H9 (cell line): ENCODE measurements around the gene OR52E4. TPM values are rescaled to one million over a fixed set of nuclear protein-coding genes. Genes with fewer than 3 reads are reported as not detected.

Source experiments
- DNase-seq: peaks from one replicate; pipeline ENCODE4 v3.0.0-alpha.2; 2017
- H2AFZ ChIP-seq: one replicate; pipeline ENCODE4 v1.6.1; 2013; ENCODE audit warnings: mild to moderate bottlenecking, low read length, control low read depth, moderate library complexity
- H2AK5ac ChIP-seq: 2 replicates; pipeline ENCODE4 v1.6.1; 2013; ENCODE audit warnings: low read length, control low read depth, mixed read lengths; ENCODE audit not compliant: insufficient read length
- H2BK120ac ChIP-seq: one replicate; pipeline ENCODE4 v1.6.1; 2013; ENCODE audit warnings: low read depth, mild to moderate bottlenecking, low read length, control low read depth, inconsistent platforms; ENCODE audit not compliant: poor library complexity, severe bottlenecking
- H2BK12ac ChIP-seq: 2 replicates; pipeline ENCODE4 v1.6.1; 2013; ENCODE audit warnings: low read length, control low read depth, mixed read lengths, low read depth; ENCODE audit not compliant: insufficient read length
- H2BK15ac ChIP-seq: 2 replicates; pipeline ENCODE4 v1.6.1; 2013; ENCODE audit warnings: low read depth, low read length, control low read depth
- H2BK20ac ChIP-seq: one replicate; pipeline ENCODE4 v1.6.1; 2013; ENCODE audit warnings: low read depth, mild to moderate bottlenecking, low read length, control low read depth, inconsistent platforms; ENCODE audit not compliant: poor library complexity, severe bottlenecking
- H2BK5ac ChIP-seq: 2 replicates; pipeline ENCODE4 v1.6.1; 2013; ENCODE audit warnings: low read length, control low read depth, mixed read lengths; ENCODE audit not compliant: insufficient read length
- H3K14ac ChIP-seq: 2 replicates; pipeline ENCODE4 v1.6.1; 2013; ENCODE audit warnings: low read length, control low read depth; ENCODE audit not compliant: insufficient read depth
- H3K18ac ChIP-seq: 2 replicates; pipeline ENCODE4 v1.6.1; 2013; ENCODE audit warnings: low read depth, mild to moderate bottlenecking, mixed read lengths, low read length, control low read depth; ENCODE audit not compliant: insufficient read length
- H3K23ac ChIP-seq: 2 replicates; pipeline ENCODE4 v1.6.1; 2013; ENCODE audit warnings: low read length, control low read depth, mixed read lengths, low read depth; ENCODE audit not compliant: insufficient read length
- H3K23me2 ChIP-seq: 2 replicates; pipeline ENCODE4 v1.6.1; 2013; ENCODE audit warnings: low read depth, mild to moderate bottlenecking, mixed read lengths, low read length, control low read depth; ENCODE audit not compliant: insufficient read length, poor library complexity, severe bottlenecking
- H3K27ac ChIP-seq: 2 replicates; pipeline ENCODE4 v1.5.1; 2013; ENCODE audit warnings: low read length, control low read depth, mixed read lengths, low read depth; ENCODE audit not compliant: insufficient read length
- H3K27me3 ChIP-seq: 2 replicates; pipeline ENCODE4 v1.6.1; 2013; ENCODE audit warnings: low read length, control low read depth, inconsistent platforms; ENCODE audit not compliant: insufficient read depth
- H3K4ac ChIP-seq: 2 replicates; pipeline ENCODE4 v1.6.1; 2013; ENCODE audit warnings: low read depth, mild to moderate bottlenecking, control low read depth, inconsistent platforms, low read length, moderate library complexity
- H3K4me1 ChIP-seq: 2 replicates; pipeline ENCODE4 v1.6.1; 2013; ENCODE audit warnings: low read length, control low read depth, inconsistent platforms; ENCODE audit not compliant: insufficient read depth
- H3K4me2 ChIP-seq: 2 replicates; pipeline ENCODE4 v1.6.1; 2013; ENCODE audit warnings: low read length, control low read depth, mixed read lengths; ENCODE audit not compliant: insufficient read length, insufficient read depth
- H3K56ac ChIP-seq: 2 replicates; pipeline ENCODE4 v1.6.1; 2013; ENCODE audit warnings: low read depth, mild to moderate bottlenecking, mixed read lengths, low read length, control low read depth; ENCODE audit not compliant: insufficient read length
- H3K79me1 ChIP-seq: 2 replicates; pipeline ENCODE4 v1.6.1; 2013; ENCODE audit warnings: low read depth, mild to moderate bottlenecking, moderate library complexity, low read length, control low read depth, inconsistent platforms; ENCODE audit not compliant: insufficient read depth, poor library complexity, severe bottlenecking
- H3K79me2 ChIP-seq: 2 replicates; pipeline ENCODE4 v1.6.1; 2013; ENCODE audit warnings: low read length, control low read depth, inconsistent platforms; ENCODE audit not compliant: insufficient read depth
- H3K9ac ChIP-seq: 2 replicates; pipeline ENCODE4 v1.6.1; 2013; ENCODE audit warnings: low read length, control low read depth, mixed read lengths; ENCODE audit not compliant: insufficient read length; ENCODE audit errors: extremely low read depth
- H3K9me3 ChIP-seq: one replicate; pipeline ENCODE4 v1.6.1; 2013; ENCODE audit warnings: low read depth, low read length, inconsistent platforms; ENCODE audit not compliant: control insufficient read depth
- H3T11ph ChIP-seq: one replicate; pipeline ENCODE4 v1.6.1; 2013; ENCODE audit warnings: mild to moderate bottlenecking, low read length, control low read depth, inconsistent platforms
- H4K20me1 ChIP-seq: one replicate; pipeline ENCODE4 v1.6.1; 2013; ENCODE audit not compliant: control insufficient read depth, insufficient read length, insufficient read depth
- H4K5ac ChIP-seq: 2 replicates; pipeline ENCODE4 v1.6.1; 2013; ENCODE audit warnings: low read depth, mild to moderate bottlenecking, mixed read lengths, low read length, control low read depth; ENCODE audit not compliant: insufficient read length
- H4K8ac ChIP-seq: replicated peaks from 2 replicates; pipeline ENCODE4 v1.6.1; 2013; ENCODE audit warnings: low read length, control low read depth, mixed read lengths, low read depth; ENCODE audit not compliant: insufficient read length
- H4K91ac ChIP-seq: 2 replicates; pipeline ENCODE4 v1.6.1; 2013; ENCODE audit warnings: low read depth, mild to moderate bottlenecking, moderate library complexity, mixed read lengths, low read length, control low read depth; ENCODE audit not compliant: insufficient read length
- H3K27ac Mint-ChIP-seq, 3 experiments: 2 replicates in 2 of 3; 3 replicates in 1 of 3; pipeline ENCODE4 v1.8.0; 2020 to 2021; ENCODE audit warnings: mixed read lengths in 3 of 3, mild to moderate bottlenecking in 1 of 3, moderate library complexity in 1 of 3
- H3K27me3 Mint-ChIP-seq: 2 replicates; pipeline ENCODE4 v1.8.0; 2021; ENCODE audit warnings: low read depth, mild to moderate bottlenecking, moderate library complexity, mixed read lengths
- H3K36me3 Mint-ChIP-seq, 3 experiments: 2 replicates in 2 of 3; 3 replicates in 1 of 3; pipeline ENCODE4 v1.8.0; 2020 to 2021; ENCODE audit warnings: low read depth in 3 of 3, mixed read lengths in 3 of 3; ENCODE audit not compliant: insufficient read depth in 1 of 3
- H3K4me1 Mint-ChIP-seq, 2 experiments: 2 replicates each; pipeline ENCODE4 v1.8.0; 2020; ENCODE audit warnings: mixed read lengths in 2 of 2
- H3K4me3 Mint-ChIP-seq, 2 experiments: 2 replicates in 1 of 2; 3 replicates in 1 of 2; pipeline ENCODE4 v1.8.0; 2020 to 2021; ENCODE audit warnings: mild to moderate bottlenecking in 2 of 2, mixed read lengths in 2 of 2, moderate library complexity in 1 of 2
- H3K9me3 Mint-ChIP-seq, 2 experiments: 2 replicates in 1 of 2; 3 replicates in 1 of 2; pipeline ENCODE4 v1.8.0; 2020; ENCODE audit warnings: mild to moderate bottlenecking in 2 of 2, mixed read lengths in 2 of 2, moderate library complexity in 1 of 2
- CTCF ChIP-seq: fragments of 200-600 bp; sonication (generic); conservative IDR thresholded peaks from 3 replicates; pipeline ENCODE4 v1.8.0; 2021; ENCODE audit warnings: antibody characterized with exemption, mild to moderate bottlenecking
- WGBS: extraction: QIAGEN DNeasy Blood & Tissue Kit; methylation state at CpG from one replicate; pipeline ENCODE4 v1.1.7; 2013; ENCODE audit warnings: missing lambda C conversion rate, low lambda C conversion rate, mixed read lengths; ENCODE audit not compliant: insufficient read length; ENCODE audit errors: extremely low coverage; 5-methylcytosine and 5-hydroxymethylcytosine counted together
- total RNA-seq: library from RNA; stranded (reverse); gene quantifications from 2 replicates; pipeline ENCODE4 v1.2.1, GENCODE V29; 2021

Gene OR52E4
- total RNA-seq, 1 experiment from 2014 or later, result not detected

GRCh38 chr11:5910540-5910939 is 30.1 kb downstream of the OR52E4 start:
- DNase-seq, result no peak
- Histone ChIP-seq H3K4me2 (no peak overlapping the region), H3K14ac (no peak overlapping the region), H3K18ac (no peak overlapping the region), H4K5ac (no peak overlapping the region), H3T11ph (no peak overlapping the region), H2BK5ac (no peak overlapping the region), H2BK12ac (no peak overlapping the region), H3K27me3 (no peaks in the 10 kb centered on the region), H3K23me2 (no peaks in the 10 kb centered on the region), H4K91ac (no peak overlapping the region), H2BK120ac (no peak overlapping the region), H4K20me1 (no peaks in the 10 kb centered on the region), H3K4me1 (no peaks in the 10 kb centered on the region), H3K56ac (no peak overlapping the region), H3K9ac (no peak overlapping the region), H3K9me3 (no peaks in the 10 kb centered on the region), H4K8ac (no peak overlapping the region), H3K23ac (no peak overlapping the region), H3K27ac (no peak overlapping the region), H2AK5ac (no peak overlapping the region), H2AFZ (no peak overlapping the region), H2BK15ac (no peak overlapping the region), H3K4ac (no peak overlapping the region), H2BK20ac (no peak overlapping the region), H3K79me2 (no peaks in the 10 kb centered on the region), H3K79me1 (no peaks in the 10 kb centered on the region)
- H3K4me3 Mint-ChIP-seq, result no peak overlapping the region
- WGBS, result no CpG with 5 or more reads among the region's 2 CpGs
- peaks cover 0 to 6% (median 6%) of the 10 kb centered on the region in 3 experiments; a peak in 5 of 7 replicates for H3K36me3 Mint-ChIP-seq
- no peak for TF ChIP-seq CTCF
- H3K4me1 Mint-ChIP-seq, result no peaks in the 10 kb centered on the region
- no peak overlapping the region for H3K27ac Mint-ChIP-seq
- H3K27me3 Mint-ChIP-seq, result peaks cover 5% of the 10 kb centered on the region
- H3K9me3 Mint-ChIP-seq, result peaks cover 20 to 28% of the 10 kb centered on the region in 2 experiments
